Coronary artery (tissue), 2 donors: Measurements from ENCODE around the gene TBL1XR1.
"Not testable (repeated sequence)": the region's sequence is repeated elsewhere in the genome, so short reads cannot be mapped to it uniquely, and the experiment has no call there.

Experiments
- DNase-seq: peaks from one replicate; pipeline ENCODE4 v3.0.0-alpha.2; 2017; ENCODE audit warnings: low spot score
- H3K27ac ChIP-seq, 2 donors: fragments of 200-600 bp; sonication (generic); one replicate each; pipeline ENCODE4 v1.5.1; 2016 to 2019
- H3K4me3 ChIP-seq: fragments of 200-600 bp; sonication (generic); 2 replicates; pipeline ENCODE4 v1.5.1; 2016; ENCODE audit warnings: mild to moderate bottlenecking, moderate library complexity
- CTCF ChIP-seq: fragments of 200-600 bp; sonication (generic); IDR thresholded peaks from one replicate; pipeline ENCODE4 v1.5.1; 2019; ENCODE audit warnings: antibody characterized with exemption

The TBL1XR1 gene

GRCh38 chr3:177197727-177198460, 612 bp upstream of the TBL1XR1 start:
- TF ChIP-seq CTCF = no peak
- H3K4me3 ChIP-seq = peak overlapping the region; percentile 98
- peak overlapping the region; percentile 99 to 100 for H3K27ac ChIP-seq
- peak; percentile 78 for DNase-seq

- H3K4me3 ChIP-seq = peak overlapping the region; percentile 98
- DNase-seq = peak; percentile 74
- no peak for TF ChIP-seq CTCF
- H3K27ac ChIP-seq = peak overlapping the region; percentile 99 to 100
Observed at GRCh38 chr3:177196456-177197040, 734 bp downstream of the TBL1XR1 start.

- H3K27ac ChIP-seq = peak overlapping the region; percentile 99 to 100
- no peak for DNase-seq
- H3K4me3 ChIP-seq = peak overlapping the region; percentile 98
- TF ChIP-seq CTCF = no peak
Observed at GRCh38 chr3:177196008-177196455, 1.2 kb downstream of the TBL1XR1 start.

GRCh38 chr3:177195242-177195991, 1.9 kb downstream of the TBL1XR1 start:
- Histone ChIP-seq H3K27ac (peak overlapping the region; percentile 99 to 100), H3K4me3 (peak overlapping the region; percentile 98)
- no peak for TF ChIP-seq CTCF
- no peak for DNase-seq

- H3K27ac ChIP-seq = peak overlapping the region; percentile 29 to 58
- DNase-seq = no peak
- H3K4me3 ChIP-seq = peak overlapping the region; percentile 98
- no peak for TF ChIP-seq CTCF
Observed at GRCh38 chr3:177194299-177194698, 3.0 kb downstream of the TBL1XR1 start.

- Histone ChIP-seq H3K4me3 (peak overlapping the region; percentile 98), H3K27ac (peak overlapping the region; percentile 42 to 58)
- TF ChIP-seq CTCF = no peak
- DNase-seq = no peak
Observed at GRCh38 chr3:177193688-177194268, 3.5 kb downstream of the TBL1XR1 start.

GRCh38 chr3:177193275-177193674, 4.0 kb downstream of the TBL1XR1 start:
- DNase-seq = not testable (repeated sequence)
- peak overlapping the region in 1 of 2 donors; percentile 42 for H3K27ac ChIP-seq
- H3K4me3 ChIP-seq = peak overlapping the region; percentile 98
